ENCODE measurements around the gene MAN1B1.

- no peak for TF ChIP-seq CTCF (IDR thresholded peaks at IDR 0.05)
- TF ChIP-seq EZH2phosphoT487 (IDR thresholded peaks at IDR 0.05): no peak
These were observed 49.8 kb upstream of the MAN1B1 start for GRCh38 chr9:137037035-137037434.
